IMR-90 (cell line): ENCODE data around the gene LRRC10. TPM values are rescaled to one million over a fixed set of nuclear protein-coding genes. Genes with fewer than 3 reads are reported as not detected.
A peak's percentile ranks its signal among the peaks of the same experiment; 100 is the strongest.

ENCODE experiments used
- ATAC-seq: fragments of 200-7000 bp; cut with Tn5 transposase; 2 replicates; pipeline ENCODE4 v1.9.1; 2020; ENCODE audit warnings: low read depth, mild to moderate bottlenecking, moderate library complexity
- BruUV-seq: library from RNA; stranded (reverse); fragments of 400-500 nt; replicated peaks from 2 replicates; lab custom pipeline; 2021; lab: Mats Ljungman, UMichigan
- CTCF ChIA-PET: fragments of 300-600 bp; formaldehyde crosslinking; extraction: SDS; loops from one replicate; lab custom pipeline; 2021; ENCODE audit warnings: antibody characterized with exemption; lab: Yijun Ruan, JAX
- POLR2A ChIA-PET: fragments of 300-600 bp; sonication (Branson Sonifier 250); formaldehyde crosslinking; loops from one replicate; lab custom pipeline; 2022; ENCODE audit warnings: antibody characterized with exemption; ENCODE audit not compliant: unreplicated experiment; lab: Charles Lee
- DNase-seq: peaks from one replicate; pipeline ENCODE4 v3.0.0; 2013
- H2AFZ ChIP-seq: replicated peaks from 2 replicates; pipeline ENCODE3; 2013; ENCODE audit warnings: low read length, mild to moderate bottlenecking; ENCODE audit not compliant: poor library complexity
- H2AK5ac ChIP-seq: 2 replicates; pipeline ENCODE4 v1.6.1; 2013; ENCODE audit warnings: low read depth, low read length, inconsistent platforms
- H2AK9ac ChIP-seq: replicated peaks from 2 replicates; pipeline ENCODE3; 2013; ENCODE audit warnings: mild to moderate bottlenecking, low read depth, low read length, moderate library complexity; ENCODE audit not compliant: poor library complexity
- H2BK120ac ChIP-seq: 2 replicates; pipeline ENCODE4 v1.6.1; 2013; ENCODE audit warnings: low read depth, low read length, inconsistent platforms
- H2BK15ac ChIP-seq: 3 replicates; pipeline ENCODE4 v1.6.1; 2013; ENCODE audit warnings: low read depth, low read length, inconsistent platforms
- H2BK20ac ChIP-seq: 2 replicates; pipeline ENCODE4 v1.6.1; 2013; ENCODE audit warnings: low read depth, mild to moderate bottlenecking, inconsistent platforms, low read length, moderate library complexity
- H2BK5ac ChIP-seq: 2 replicates; pipeline ENCODE4 v1.6.1; 2013; ENCODE audit warnings: mild to moderate bottlenecking, low read depth, low read length, inconsistent platforms; ENCODE audit not compliant: poor library complexity, severe bottlenecking
- H3K14ac ChIP-seq: replicated peaks from 2 replicates; pipeline ENCODE4 v1.6.1; 2013; ENCODE audit warnings: low read depth, low read length, inconsistent platforms
- H3K18ac ChIP-seq: 2 replicates; pipeline ENCODE4 v1.6.1; 2013; ENCODE audit warnings: low read depth, low read length, control low read depth
- H3K23ac ChIP-seq: 2 replicates; pipeline ENCODE4 v1.6.1; 2013; ENCODE audit warnings: low read depth, low read length, inconsistent platforms
- H3K27ac ChIP-seq: 2 replicates; pipeline ENCODE4 v1.5.1; 2013; ENCODE audit warnings: mild to moderate bottlenecking, control low read depth, low read length; ENCODE audit not compliant: insufficient read depth
- H3K27me3 ChIP-seq: 2 replicates; pipeline ENCODE4 v1.6.1; 2013; ENCODE audit warnings: low read length; ENCODE audit not compliant: control insufficient read depth, insufficient read depth
- H3K36me3 ChIP-seq: 2 replicates; pipeline ENCODE4 v1.6.1; 2013; ENCODE audit warnings: low read length, mixed read lengths; ENCODE audit not compliant: control insufficient read depth, insufficient read depth
- H3K4ac ChIP-seq: 2 replicates; pipeline ENCODE4 v1.6.1; 2013; ENCODE audit warnings: low read depth, low read length, inconsistent platforms
- H3K4me1 ChIP-seq: 2 replicates; pipeline ENCODE4 v1.6.1; 2013; ENCODE audit warnings: low read length, mixed read lengths; ENCODE audit not compliant: control insufficient read depth, insufficient read depth
- H3K4me2 ChIP-seq: 2 replicates; pipeline ENCODE4 v1.6.1; 2013; ENCODE audit warnings: low read depth, mild to moderate bottlenecking, control low read depth, low read length, moderate library complexity
- H3K4me3 ChIP-seq: 2 replicates; pipeline ENCODE4 v1.5.1; 2013; ENCODE audit warnings: low read depth, mild to moderate bottlenecking, control low read depth, low read length, moderate library complexity; ENCODE audit not compliant: insufficient read depth
- H3K56ac ChIP-seq: 2 replicates; pipeline ENCODE4 v1.6.1; 2013; ENCODE audit warnings: low read length, inconsistent platforms; ENCODE audit not compliant: insufficient read depth; ENCODE audit errors: extremely low read depth
- H3K79me1 ChIP-seq, 2 experiments: 2 replicates each; pipeline ENCODE4 v1.6.1; 2013; ENCODE audit warnings: low read length in 2 of 2, inconsistent platforms in 1 of 2, low read depth in 1 of 2
- H3K9ac ChIP-seq: 2 replicates; pipeline ENCODE4 v1.6.1; 2013; ENCODE audit warnings: low read depth, low read length, control low read depth
- H3K9me1 ChIP-seq: 2 replicates; pipeline ENCODE4 v1.6.1; 2013; ENCODE audit warnings: low read length, inconsistent platforms; ENCODE audit not compliant: insufficient read depth
- H3K9me3 ChIP-seq: 2 replicates; pipeline ENCODE4 v1.6.1; 2013; ENCODE audit warnings: low read length; ENCODE audit not compliant: control insufficient read depth, insufficient read depth
- H4K20me1 ChIP-seq: 2 replicates; pipeline ENCODE4 v1.6.1; 2013; ENCODE audit warnings: low read length, inconsistent platforms; ENCODE audit not compliant: insufficient read depth
- H4K5ac ChIP-seq: 2 replicates; pipeline ENCODE4 v1.6.1; 2013; ENCODE audit warnings: mild to moderate bottlenecking, low read depth, low read length, control low read depth
- H4K8ac ChIP-seq, 2 experiments: 2 replicates each; pipeline ENCODE4 v1.6.1; 2013; ENCODE audit warnings: low read depth in 2 of 2, low read length in 2 of 2, control low read depth in 1 of 2, inconsistent platforms in 1 of 2
- H4K91ac ChIP-seq: 2 replicates; pipeline ENCODE4 v1.6.1; 2013; ENCODE audit warnings: low read depth, low read length, inconsistent platforms; ENCODE audit not compliant: insufficient read depth
- BHLHE40 ChIP-seq: fragments of 150-350 bp; IDR thresholded peaks from 2 replicates; pipeline ENCODE4 v1.6.1; 2016; ENCODE audit warnings: mild to moderate bottlenecking, low read depth, low read length
- CEBPB ChIP-seq: IDR thresholded peaks from 2 replicates; pipeline ENCODE4 v1.6.1; 2012; ENCODE audit warnings: low read depth, low read length, improper control_type of control experiment
- MXI1 ChIP-seq: IDR thresholded peaks from 2 replicates; pipeline ENCODE4 v1.6.1; 2012; ENCODE audit warnings: low read depth, mild to moderate bottlenecking, low read length, moderate library complexity, borderline replicate concordance
- WGBS, 2 experiments: methylation state at CpG; one replicate each; pipeline versions ENCODE4 v1.1.5 to v1.1.7; 2013; ENCODE audit warnings: missing lambda C conversion rate in 2 of 2; ENCODE audit not compliant: insufficient read length in 1 of 2; ENCODE audit errors: extremely low coverage in 2 of 2; 5-methylcytosine and 5-hydroxymethylcytosine counted together
- dilution Hi-C: fragments of 300-500 bp; cut with HindIII; formaldehyde crosslinking; loops from one replicate; pipeline ENCODE4 v1.14.3; 2018; ENCODE audit warnings: low sequenced_read_pairs; ENCODE audit not compliant: unreplicated experiment
- in situ Hi-C: fragments of 300-500 bp; cut with MboI; formaldehyde crosslinking; loops from 3 replicates; pipeline ENCODE4 v1.14.3; 2019; ENCODE audit warnings: low sequenced_read_pairs, inconsistent platforms, mixed read lengths
- intact Hi-C: fragments of 100-400 bp; cut with micrococcal nuclease; formaldehyde crosslinking; loops from 2 replicates; pipeline ENCODE4 v1.10.0; 2022
- polyA plus RNA-seq, 3 experiments: library from polyadenylated mRNA; depleted of rRNA; stranded (reverse); fragments of >200 nt; gene quantifications; 2 replicates each; pipeline ENCODE4 v1.2.3, GENCODE V29; 2012; ENCODE audit warnings: low replicate concordance in 1 of 3
- total RNA-seq: library from RNA; depleted of rRNA; stranded (reverse); fragments of >200 nt; gene quantifications from 2 replicates; pipeline ENCODE4 v1.2.3, GENCODE V29; 2012

Gene LRRC10
- total and polyA plus RNA-seq, 2 of the 4 experiments (the other 2 are of a cell fraction), result not detected

DNA sequence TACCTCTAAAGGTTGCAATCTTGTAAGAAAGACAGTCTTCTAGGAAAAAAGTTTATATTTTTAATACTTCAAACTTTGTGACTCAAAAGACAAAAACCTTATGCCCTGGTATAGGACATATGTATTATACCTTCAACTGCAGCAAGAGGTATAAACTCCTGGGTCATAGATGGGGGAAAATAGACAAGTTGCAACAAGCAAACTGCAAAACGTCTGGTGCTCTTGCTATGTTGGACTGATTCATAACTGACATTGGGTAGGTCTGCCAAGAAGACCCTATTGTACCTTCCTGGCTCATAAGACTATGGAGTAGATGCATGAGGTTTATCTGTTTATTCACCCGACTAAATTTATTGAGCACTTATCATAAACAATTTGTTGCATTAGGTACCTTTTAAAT is 47.5 kb upstream of the LRRC10 start:
- Histone ChIP-seq H2BK5ac (no peak overlapping the region), H4K91ac (no peak overlapping the region), H3K4me1 (peaks cover 18% of the 10 kb centered on the region), H3K27ac (no peak overlapping the region), H3K18ac (no peak overlapping the region), H3K36me3 (no peaks in the 10 kb centered on the region), H2AK9ac (no peak overlapping the region), H3K23ac (no peak overlapping the region), H4K5ac (no peak overlapping the region), H2AFZ (no peak overlapping the region), H4K20me1 (no peaks in the 10 kb centered on the region), H3K4me3 (no peak overlapping the region), H3K4ac (no peak overlapping the region; the same call in 1 of the 2 replicates), H2BK20ac (peak overlapping the region; percentile 42; the same call in 1 of the 2 replicates), H3K9me3 (no peaks in the 10 kb centered on the region), H3K9ac (no peak overlapping the region), H4K8ac (no peak overlapping the region), H2BK15ac (no peak overlapping the region), H3K4me2 (no peak overlapping the region), H2BK120ac (peak overlapping the region; percentile 83; the same call in 1 of the 2 replicates), H2AK5ac (no peak overlapping the region), H3K27me3 (no peaks in the 10 kb centered on the region), H3K9me1 (peaks cover 18% of the 10 kb centered on the region), H3K56ac (no peak overlapping the region), H3K14ac (no peak overlapping the region), H3K79me1 (no peaks in the 10 kb centered on the region)
- ChIA-PET POLR2A (no interaction called here), CTCF (no interaction called here)
- dilution Hi-C loops, result no loop called here
- BruUV-seq, result no TSS peak
- intact Hi-C loops, result no loop called here
- in situ Hi-C loops, result loop anchor here (10.0 kb wide), 1 partner anchor 57 kb away; no protein-coding TSS in a partner anchor
- no CpG with 5 or more reads among the region's 2 CpGs for WGBS, 2 experiments
- DNase-seq, result no peak
- ATAC-seq, result no peak
- no peak for TF ChIP-seq MXI1
- TF ChIP-seq BHLHE40, result no peak
- no peak for TF ChIP-seq CEBPB
